Ureter (tissue), 1 donor: ENCODE data around the gene GNG2. TPM values are rescaled to one million over a fixed set of nuclear protein-coding genes. Genes with fewer than 3 reads are reported as not detected.

Experiments
- total RNA-seq: library from RNA; stranded (reverse); gene quantifications from one replicate; pipeline ENCODE4 v1.2.4, GENCODE V29; 2023
- donor health status: DM: yes; HTN: yes; CAD: no.

Gene GNG2
- total RNA-seq, 1 donor from 2014 or later, result 10.0 TPM

Other genes starting within 250 kb of the GNG2 start
- 112 TPM for gene FRMD6, start 208.7 kb upstream of the GNG2 start, total RNA-seq
- 152 TPM for gene RTRAF, start 128.9 kb downstream of the GNG2 start, total RNA-seq
- gene NID2, start 208.4 kb downstream of the GNG2 start, total RNA-seq, result 23.5 TPM